GM18858 (cell line): ENCODE data around the gene BRD3.

Experiments
- ATAC-seq: cut with Tn5 transposase; IDR thresholded peaks from one replicate; pipeline ENCODE4 v1.9.1; 2021; ENCODE audit not compliant: unreplicated experiment

Gene BRD3

DNA sequence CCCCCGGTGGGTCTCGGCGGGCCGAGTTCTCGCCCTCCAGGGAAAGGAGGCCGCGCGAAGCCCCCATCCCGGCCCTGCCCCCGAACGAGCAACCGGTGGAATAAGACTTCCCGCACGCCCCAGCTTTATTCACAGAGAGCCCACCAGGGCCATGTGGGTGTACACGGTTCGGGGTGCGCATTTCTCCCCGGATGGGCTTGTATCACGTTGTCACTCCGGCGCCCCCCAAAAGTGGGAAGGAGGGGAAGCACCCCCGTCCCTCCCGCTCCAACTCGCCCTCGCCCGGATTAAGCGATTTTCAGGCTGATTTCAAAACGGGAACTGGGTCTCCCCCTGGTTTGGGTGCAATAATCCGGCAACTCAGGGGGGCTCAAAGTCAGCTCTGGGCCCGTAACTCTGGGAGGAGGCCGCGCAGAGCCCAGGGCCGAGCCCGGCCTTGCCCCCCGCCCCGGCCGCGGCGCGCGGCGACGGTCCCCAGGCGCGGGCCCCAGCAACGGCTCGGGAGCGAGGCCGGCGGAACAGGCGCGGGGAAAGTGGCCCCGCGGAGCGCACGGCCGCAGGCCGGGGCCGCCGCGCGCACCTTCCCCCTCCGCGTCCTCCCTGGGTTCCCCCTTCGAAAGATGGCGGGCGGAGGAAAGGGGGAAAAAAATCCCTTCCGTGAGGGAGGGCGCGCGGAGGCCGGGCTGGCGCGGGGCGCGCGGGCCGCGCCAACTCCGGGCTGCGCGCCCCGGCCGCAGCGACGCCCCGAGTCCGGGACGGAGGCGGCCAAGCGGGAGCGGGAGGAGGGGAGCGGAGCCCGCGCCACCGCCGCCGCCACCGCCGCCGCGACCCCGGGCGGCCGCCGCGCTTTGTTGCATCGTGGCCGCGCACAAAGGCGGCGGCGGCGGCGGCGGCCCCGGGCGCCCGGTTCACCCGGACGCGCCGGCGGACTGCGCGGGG lies 644 bp downstream of the BRD3 start:
- peak; percentile 13 for ATAC-seq

DNA sequence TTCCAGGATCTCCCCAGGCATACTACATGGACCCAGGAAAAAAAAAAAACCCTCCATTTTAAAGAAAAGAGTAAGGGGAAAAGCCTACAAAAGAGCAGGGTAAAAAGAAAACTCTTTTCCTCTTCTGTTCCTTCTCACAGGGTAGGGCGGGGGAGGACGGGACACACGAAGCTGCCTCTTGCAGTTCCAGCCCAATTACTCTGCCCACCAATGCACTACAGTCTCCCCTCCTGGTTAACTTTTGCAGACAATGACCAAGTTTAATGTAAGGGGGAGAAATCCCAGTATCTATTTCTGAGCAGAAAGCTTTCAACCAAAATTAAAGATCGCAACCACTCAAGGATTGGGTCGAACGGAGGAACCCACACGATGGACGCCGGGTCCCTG lies 1.3 kb downstream of the BRD3 start:
- ATAC-seq: no peak

- no peak for ATAC-seq
Observed at GRCh38 chr9:134065612-134066419, 2.0 kb downstream of the BRD3 start.

DNA sequence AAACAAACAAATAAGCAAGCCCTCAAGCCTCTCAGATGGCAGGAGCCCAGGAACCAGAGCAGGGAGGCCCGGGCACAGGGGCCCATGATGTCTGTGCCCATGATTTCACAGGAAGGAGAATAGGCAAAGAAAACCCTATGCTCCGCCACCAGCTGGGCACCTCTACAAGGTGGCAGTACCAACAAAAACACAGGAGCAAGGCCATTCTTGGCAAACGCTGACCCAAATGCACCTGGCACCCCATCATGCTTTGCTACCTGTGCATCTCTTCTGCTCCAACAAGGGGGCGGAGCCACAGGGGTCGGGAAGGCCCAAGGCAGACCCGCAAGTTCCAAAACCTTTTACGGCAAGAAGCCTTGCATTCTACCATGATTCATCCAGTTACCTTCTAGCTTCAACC lies 3.1 kb downstream of the BRD3 start:
- no peak for ATAC-seq

DNA sequence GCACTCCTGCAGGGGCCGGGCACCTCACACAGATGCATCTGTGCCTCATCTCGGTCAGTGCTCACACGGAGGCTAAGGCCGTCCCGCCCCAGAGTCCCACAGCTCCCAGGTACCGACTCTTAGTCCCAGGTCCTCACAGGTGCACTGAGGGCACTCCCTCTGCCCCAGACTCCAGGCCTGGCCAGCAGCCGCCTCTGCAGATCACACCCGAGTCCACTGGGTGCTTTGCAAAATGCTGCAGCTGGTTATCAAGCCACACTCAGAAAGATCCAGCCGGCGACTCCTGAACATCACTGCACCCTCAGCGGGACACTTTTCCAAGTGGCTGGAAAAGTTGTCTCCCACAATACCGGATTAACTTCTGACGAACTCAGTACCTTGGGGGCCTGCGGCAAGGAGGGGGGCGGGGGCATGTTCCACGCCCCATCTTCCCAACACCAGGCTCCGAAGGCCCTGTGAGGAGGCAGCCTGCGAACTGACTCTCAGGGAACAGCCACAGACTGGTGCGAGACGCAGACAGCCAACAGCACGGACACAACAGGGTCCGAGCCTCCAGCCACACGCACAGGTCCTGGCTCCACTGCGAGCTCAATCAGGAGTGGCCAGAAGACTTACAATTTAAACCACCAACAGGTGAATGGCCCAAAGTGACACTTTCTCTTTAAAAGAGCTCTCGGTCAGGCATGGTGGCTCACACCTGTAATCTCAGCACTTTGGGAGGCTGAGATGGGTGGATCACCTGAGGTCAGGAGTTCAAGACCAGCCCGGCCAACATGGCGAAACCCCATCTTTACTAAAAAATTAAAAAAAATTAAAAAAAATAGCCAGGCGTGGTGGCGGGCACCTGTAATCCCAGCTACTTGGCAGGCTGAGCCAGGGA lies 4.0 kb downstream of the BRD3 start:
- ATAC-seq: no peak

- ATAC-seq: no peak
Observed at GRCh38 chr9:134063088-134063570, 4.7 kb downstream of the BRD3 start.

GRCh38 chr9:134062461-134063087 lies 5.3 kb downstream of the BRD3 start:
- ATAC-seq: no peak

DNA sequence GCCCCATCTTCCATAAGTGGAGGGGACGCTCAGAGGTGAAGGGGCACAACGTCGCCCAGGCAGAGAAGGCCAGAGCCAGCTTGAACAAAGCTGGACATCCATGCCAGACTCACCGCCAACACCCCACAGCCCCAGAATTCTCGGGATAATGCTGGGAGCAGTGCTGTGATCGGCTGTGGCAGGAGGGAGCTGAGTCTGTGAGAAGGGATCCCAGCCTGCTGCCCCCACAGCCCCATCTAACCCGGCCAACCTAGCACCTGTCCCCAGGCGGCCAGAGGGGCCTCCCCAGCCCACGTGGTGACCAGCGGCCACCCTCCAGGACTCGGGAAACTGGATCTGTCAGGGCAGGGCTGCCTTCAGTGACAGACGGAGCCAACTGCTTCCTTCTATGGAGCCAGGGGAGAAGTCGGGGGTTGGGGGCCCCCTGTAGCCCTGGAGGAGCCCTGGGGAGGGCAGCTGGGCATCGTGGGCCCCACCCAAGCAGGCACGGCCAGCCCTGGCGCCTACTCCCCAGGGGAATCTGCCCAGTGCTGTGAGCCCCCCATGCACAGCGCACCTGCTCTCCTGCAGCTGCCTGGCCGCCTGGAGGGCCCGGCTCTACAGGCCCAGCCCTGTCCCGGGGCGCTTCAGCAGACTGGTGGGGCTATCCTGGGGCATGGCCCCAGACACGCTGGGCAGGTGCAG lies 6.0 kb downstream of the BRD3 start:
- no peak for ATAC-seq

GRCh38 chr9:134061019-134061687 lies 6.7 kb downstream of the BRD3 start:
- no peak for ATAC-seq

GRCh38 chr9:134060546-134060945 lies 7.3 kb downstream of the BRD3 start:
- no peak for ATAC-seq

DNA sequence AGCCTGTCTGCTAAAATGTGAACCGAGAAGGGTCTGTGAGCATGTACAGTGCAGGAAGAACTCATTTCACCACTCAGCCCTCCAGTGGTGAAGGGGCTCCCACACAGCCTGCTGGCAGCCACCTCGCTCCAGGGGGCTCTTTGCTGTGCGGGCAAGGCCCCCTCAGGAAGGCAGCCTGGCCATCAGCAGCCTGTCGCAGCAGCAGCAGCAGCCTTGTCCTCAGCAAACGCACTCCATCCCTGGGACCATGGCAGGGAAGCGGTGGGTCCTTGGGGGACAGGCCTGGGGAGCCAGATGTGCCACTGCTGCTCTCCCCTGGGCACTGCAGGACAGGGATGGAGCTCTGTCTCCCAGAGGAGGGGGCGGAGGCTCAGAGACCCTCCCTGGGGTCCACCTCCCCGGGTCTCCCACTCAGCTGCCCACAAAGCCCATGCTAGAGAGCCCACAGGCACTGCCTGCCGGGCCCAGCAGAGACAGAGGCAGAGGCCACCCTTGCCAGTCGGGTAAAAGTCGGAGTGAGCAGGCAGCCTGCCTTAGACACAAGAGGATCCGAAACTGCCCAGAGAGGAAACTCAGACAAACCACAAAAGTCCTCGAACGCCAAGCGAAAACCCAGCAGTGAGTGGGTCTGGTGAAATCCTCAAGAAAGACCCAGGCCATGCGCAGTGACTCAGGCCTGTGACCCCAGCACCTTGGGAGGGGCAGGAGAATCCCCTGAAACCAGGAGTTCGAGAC lies 8.0 kb downstream of the BRD3 start:
- ATAC-seq: no peak

GRCh38 chr9:134059188-134059641 lies 8.6 kb downstream of the BRD3 start:
- ATAC-seq: no peak

GRCh38 chr9:134058716-134059115 lies 9.1 kb downstream of the BRD3 start:
- ATAC-seq: no peak

DNA sequence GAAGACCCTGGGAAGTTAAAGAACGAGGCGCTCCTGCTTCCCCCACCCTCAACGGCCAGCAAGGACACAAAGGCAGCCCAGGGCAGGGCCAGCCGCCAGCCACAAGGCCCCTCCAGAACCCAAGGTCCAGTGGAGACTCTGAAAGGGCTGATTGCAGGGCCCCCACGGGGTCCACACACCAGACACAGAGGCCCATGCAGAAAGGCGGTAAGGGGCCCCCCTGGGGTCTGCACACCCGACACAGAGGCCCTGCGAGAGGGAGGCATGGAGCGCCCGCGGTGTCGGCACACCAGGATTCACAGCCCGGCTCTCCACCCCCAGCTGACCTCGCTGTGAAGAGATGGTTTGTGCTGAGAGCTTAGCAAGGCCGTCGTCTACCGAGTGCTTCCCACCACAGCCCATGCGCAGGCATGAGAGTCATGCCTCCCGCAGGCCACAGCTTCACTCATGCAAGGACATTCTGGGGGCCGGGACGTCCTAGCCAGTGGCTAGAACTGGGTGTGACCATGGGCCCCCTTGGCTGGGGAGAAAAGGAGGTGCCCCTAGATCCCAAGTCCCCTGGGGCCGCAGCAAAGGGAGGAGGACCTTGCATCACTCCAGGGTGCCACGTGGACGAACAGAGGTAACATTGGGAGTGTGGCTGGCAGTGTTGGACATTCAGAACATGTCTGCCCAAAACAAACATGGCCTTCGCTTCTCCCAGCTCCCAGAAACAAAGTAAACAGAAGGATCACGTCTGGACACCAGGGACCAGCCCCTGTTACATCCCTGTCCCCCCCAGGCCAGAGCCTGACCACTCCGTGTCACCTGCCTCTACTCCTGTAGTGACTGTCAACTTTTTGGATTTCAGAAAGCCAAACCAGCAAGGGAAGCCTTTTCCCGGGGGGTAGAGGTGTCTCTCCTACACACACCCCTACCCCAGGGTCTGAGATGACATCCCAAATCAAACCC lies 9.8 kb downstream of the BRD3 start:
- no peak for ATAC-seq

GRCh38 chr9:134057307-134057657 lies 10.5 kb downstream of the BRD3 start:
- ATAC-seq: no peak

- no peak for ATAC-seq
Observed at GRCh38 chr9:134056483-134057306, 11.1 kb downstream of the BRD3 start.

GRCh38 chr9:134055981-134056461 lies 11.8 kb downstream of the BRD3 start:
- ATAC-seq: no peak
